ENCODE measurements around the gene NOSIP. TPM values are rescaled to one million over a fixed set of nuclear protein-coding genes. Genes with fewer than 3 reads are reported as not detected.

Gene NOSIP
- total RNA-seq, 2 donors from 2014 or later: 30.8 to 46.8 TPM

Other genes starting within 250 kb of the NOSIP start
- gene CD37, start 245.2 kb downstream of the NOSIP start, total RNA-seq: 10 to 100 TPM; 29.8 to 33.0 TPM
- 10 to 100 TPM; 26.4 to 41.3 TPM for gene TEAD2, start 218.1 kb downstream of the NOSIP start, total RNA-seq
- gene DKKL1, start 216.7 kb downstream of the NOSIP start, total RNA-seq: under 1 TPM in 1 of 2 donors, not detected in 1; 0.95 TPM
- not detected for gene KASH5, start 192.3 kb downstream of the NOSIP start, total RNA-seq
- gene PTH2, start 157.1 kb downstream of the NOSIP start, total RNA-seq: not detected
- not detected for gene GFY, start 155.2 kb downstream of the NOSIP start, total RNA-seq
- gene SLC17A7, start 139.0 kb downstream of the NOSIP start, total RNA-seq: 1 to 10 TPM in 1 of 2 donors, under 1 TPM in 1; 0.54 to 2.8 TPM
- gene PIH1D1, start 128.7 kb downstream of the NOSIP start, total RNA-seq: 10 to 100 TPM; 60.2 to 95.4 TPM
- gene ALDH16A1, start 127.3 kb downstream of the NOSIP start, total RNA-seq: 10 to 100 TPM; 21.8 to 29.8 TPM
- 1 to 10 TPM; 4.7 to 5.6 TPM for gene FLT3LG, start 106.3 kb downstream of the NOSIP start, total RNA-seq
- 1,000 to 10,000 TPM in 1 of 2 donors, 100 to 1,000 TPM in 1; 996 to 1,451 TPM for gene RPL13A, start 92.9 kb downstream of the NOSIP start, total RNA-seq
- gene RPS11, start 84.1 kb downstream of the NOSIP start, total RNA-seq: 1,000 to 10,000 TPM; 1,371 to 2,401 TPM
- 100 to 1,000 TPM; 172 to 304 TPM for gene FCGRT, start 67.9 kb downstream of the NOSIP start, total RNA-seq
- gene RCN3, start 52.6 kb downstream of the NOSIP start, total RNA-seq: 100 to 1,000 TPM in 1 of 2 donors, 10 to 100 TPM in 1; 65.3 to 111 TPM
- not detected for gene PRRG2, start 760 bp upstream of the NOSIP start, total RNA-seq
- gene PRR12, start 10.6 kb upstream of the NOSIP start, total RNA-seq: 10 to 100 TPM; 12.4 to 24.5 TPM
- 100 to 1,000 TPM in 1 of 2 donors, 10 to 100 TPM in 1; 82.2 to 188 TPM for gene RRAS, start 59.6 kb upstream of the NOSIP start, total RNA-seq
- 10 to 100 TPM; 27.3 to 30.6 TPM for gene SCAF1, start 61.7 kb upstream of the NOSIP start, total RNA-seq
- 10 to 100 TPM; 33.2 to 52.9 TPM for gene IRF3, start 85.3 kb upstream of the NOSIP start, total RNA-seq
- gene BCL2L12, start 85.4 kb upstream of the NOSIP start, total RNA-seq: 1 to 10 TPM; 2.5 to 3.0 TPM
- gene PRMT1, start 96.7 kb upstream of the NOSIP start, total RNA-seq: 100 to 1,000 TPM; 116 to 118 TPM
- 1 to 10 TPM; 2.8 to 6.4 TPM for gene ADM5, start 109.0 kb upstream of the NOSIP start, total RNA-seq
- gene CPT1C, start 110.6 kb upstream of the NOSIP start, total RNA-seq: 1 to 10 TPM; 2.5 to 3.9 TPM
- not detected for gene TSKS, start 182.8 kb upstream of the NOSIP start, total RNA-seq
- gene AP2A1, start 186.4 kb upstream of the NOSIP start, total RNA-seq: 10 to 100 TPM; 81.1 to 89.7 TPM
- 10 to 100 TPM; 23.6 to 27.3 TPM for gene FUZ, start 232.7 kb upstream of the NOSIP start, total RNA-seq
- gene MED25, start 237.7 kb upstream of the NOSIP start, total RNA-seq: 10 to 100 TPM; 29.8 to 37.0 TPM

Data from thoracic aorta (tissue), 2 donors.